ENCODE measurements around the gene SLX9. TPM values are rescaled to one million over a fixed set of nuclear protein-coding genes. Genes with fewer than 3 reads are reported as not detected.
A peak's percentile ranks its signal among the peaks of the same experiment; 100 is the strongest.

The SLX9 gene
- total and polyA plus RNA-seq, 7 experiments from 2014 or later, result 13.2 to 46.4 (median 19.2) TPM

GRCh38 chr21:44948426-44949120, 8.7 kb downstream of the SLX9 start:
- Histone ChIP-seq H3K36me3 (ENCODE audit: control insufficient read depth in 2 of 3, insufficient read depth in 3 of 3, low read length in 3 of 3) (peaks cover 0 to 75% (median 12%) of the 10 kb centered on the region in 3 experiments), H3K4me3 (ENCODE audit: low read length) (no peak overlapping the region), H3K9me3 (ENCODE audit: control insufficient read depth in 2 of 3, low read length in 3 of 3) (no peaks in the 10 kb centered on the region), H3K27ac (ENCODE audit: low read depth, low read length) (no peak overlapping the region), H3K4me1 (ENCODE audit: control insufficient read depth in 2 of 2, insufficient read depth in 2 of 2, low read length in 2 of 2) (peaks cover 6 to 8% of the 10 kb centered on the region in 2 donors), H3K27me3 (ENCODE audit: control insufficient read depth in 2 of 2, insufficient read depth in 2 of 2, low read length in 2 of 2) (no peaks in the 10 kb centered on the region)
- CTCF ChIA-PET, result interaction anchor here (0.6 to 10.0 kb wide), 6 partner anchors 22 to 193 kb away, joined by 3 to 189 read pairs (median 6); no protein-coding TSS in a partner anchor
- Mint-ChIP-seq H3K9me3 (no peaks in the 10 kb centered on the region), H3K27ac (no peak overlapping the region), H3K36me3 (peaks cover 0 to 14% (median 3%) of the 10 kb centered on the region in 5 donors), H3K27me3 (no peaks in the 10 kb centered on the region), H3K4me3 (no peak overlapping the region), H3K4me1 (peaks cover 0 to 28% (median 21%) of the 10 kb centered on the region in 7 donors)
- ATAC-seq, result no peak
- POLR2A ChIA-PET, result interaction anchor here (0.9 to 1.1 kb wide), 2 partner anchors 178 to 188 kb away, joined by 3 read pairs; no protein-coding TSS in a partner anchor
- DNase-seq, result no peak
- intact Hi-C loops (cut with micrococcal nuclease), result loop anchor here (1.0 to 10.0 kb wide), 4 partner anchors 180 to 491 kb away; no protein-coding TSS in a partner anchor

GRCh38 chr21:44949161-44949778, 9.4 kb downstream of the SLX9 start:
- Mint-ChIP-seq H3K36me3 (peaks cover 0 to 9% (median 3%) of the 10 kb centered on the region in 5 donors), H3K9me3 (no peaks in the 10 kb centered on the region), H3K4me3 (peak overlapping the region in 2 of 10 donors; percentile 20 to 23), H3K27me3 (no peaks in the 10 kb centered on the region), H3K27ac (peak overlapping the region in 1 of 9 donors; percentile 48), H3K4me1 (peaks cover 0 to 24% (median 18%) of the 10 kb centered on the region in 7 donors)
- H3K36me3 ChIP-seq (ENCODE audit: control insufficient read depth in 2 of 3, insufficient read depth in 3 of 3, low read length in 3 of 3), result peaks cover 0 to 75% (median 5%) of the 10 kb centered on the region in 3 experiments
- peak; percentile 4 for ATAC-seq
- no peak overlapping the region for H3K27ac ChIP-seq (ENCODE audit: low read depth, low read length)
- H3K9me3 ChIP-seq (ENCODE audit: control insufficient read depth in 2 of 3, low read length in 3 of 3), result no peaks in the 10 kb centered on the region
- intact Hi-C loops (cut with micrococcal nuclease), result loop anchor here (1.0 to 10.0 kb wide), 4 partner anchors 179 to 490 kb away; no protein-coding TSS in a partner anchor
- no peak overlapping the region for H3K4me3 ChIP-seq (ENCODE audit: low read length)
- peaks cover 6 to 8% of the 10 kb centered on the region in 2 donors for H3K4me1 ChIP-seq (ENCODE audit: control insufficient read depth in 2 of 2, insufficient read depth in 2 of 2, low read length in 2 of 2)
- no peaks in the 10 kb centered on the region for H3K27me3 ChIP-seq (ENCODE audit: control insufficient read depth in 2 of 2, insufficient read depth in 2 of 2, low read length in 2 of 2)
- POLR2A ChIA-PET, result interaction anchor here (0.9 to 1.1 kb wide), 3 partner anchors 9 to 179 kb away, joined by 3 to 6 read pairs (median 3); no protein-coding TSS in a partner anchor
- DNase-seq, result no peak
- CTCF ChIA-PET, result interaction anchor here (0.6 to 10.0 kb wide), 15 partner anchors 9 to 438 kb away, joined by 3 to 189 read pairs (median 5); partner anchors contain the start of gene SLX9

- Histone ChIP-seq H3K4me3 (ENCODE audit: low read length) (no peak overlapping the region), H3K9me3 (ENCODE audit: control insufficient read depth in 2 of 3, low read length in 3 of 3) (no peaks in the 10 kb centered on the region), H3K36me3 (ENCODE audit: control insufficient read depth in 2 of 3, insufficient read depth in 3 of 3, low read length in 3 of 3) (peaks cover 0 to 73% (median under 1%) of the 10 kb centered on the region in 3 experiments), H3K4me1 (ENCODE audit: control insufficient read depth in 2 of 2, insufficient read depth in 2 of 2, low read length in 2 of 2) (peaks cover 6 to 8% of the 10 kb centered on the region in 2 donors), H3K27me3 (ENCODE audit: control insufficient read depth in 2 of 2, insufficient read depth in 2 of 2, low read length in 2 of 2) (no peaks in the 10 kb centered on the region), H3K27ac (ENCODE audit: low read depth, low read length) (no peak overlapping the region)
- ChIA-PET POLR2A (interaction anchor here (1.0 to 1.8 kb wide), 3 partner anchors 9 to 179 kb away, joined by 3 to 6 read pairs (median 4); no protein-coding TSS in a partner anchor), CTCF (interaction anchor here (0.6 to 10.0 kb wide), 20 partner anchors 10 to 1021 kb away, joined by 3 to 189 read pairs (median 5); partner anchors contain the start of gene SLX9)
- Mint-ChIP-seq H3K9me3 (no peaks in the 10 kb centered on the region), H3K4me3 (peak overlapping the region in 1 of 10 donors; percentile 20), H3K27ac (peak overlapping the region in 1 of 9 donors; percentile 48), H3K27me3 (no peaks in the 10 kb centered on the region), H3K36me3 (peaks cover 0 to 5% (median 3%) of the 10 kb centered on the region in 5 donors), H3K4me1 (peaks cover 0 to 23% (median 16%) of the 10 kb centered on the region in 7 donors)
- intact Hi-C loops (cut with micrococcal nuclease), result loop anchor here (1.0 to 10.0 kb wide), 4 partner anchors 179 to 490 kb away; no protein-coding TSS in a partner anchor
- DNase-seq, result peak; percentile 57 to 85 (median 71)
- ATAC-seq, result peak; percentile 92
Measured at GRCh38 chr21:44949779-44950198, 10.0 kb downstream of the SLX9 start.

- no peak for ATAC-seq
- no peaks in the 10 kb centered on the region for H3K9me3 ChIP-seq (ENCODE audit: control insufficient read depth in 2 of 3, low read length in 3 of 3)
- peaks cover 0 to 71% (median 0%) of the 10 kb centered on the region in 3 experiments for H3K36me3 ChIP-seq (ENCODE audit: control insufficient read depth in 2 of 3, insufficient read depth in 3 of 3, low read length in 3 of 3)
- no peak for DNase-seq
- peaks cover 6 to 8% of the 10 kb centered on the region in 2 donors for H3K4me1 ChIP-seq (ENCODE audit: control insufficient read depth in 2 of 2, insufficient read depth in 2 of 2, low read length in 2 of 2)
- ChIA-PET CTCF (interaction anchor here (0.6 to 10.0 kb wide), 16 partner anchors 13 to 1020 kb away, joined by 3 to 189 read pairs (median 5); no protein-coding TSS in a partner anchor), POLR2A (interaction anchor here (1.0 to 1.8 kb wide), 3 partner anchors 10 to 178 kb away, joined by 3 to 6 read pairs (median 4); no protein-coding TSS in a partner anchor)
- intact Hi-C loops (cut with micrococcal nuclease), result no loop called here
- no peaks in the 10 kb centered on the region for H3K27me3 ChIP-seq (ENCODE audit: control insufficient read depth in 2 of 2, insufficient read depth in 2 of 2, low read length in 2 of 2)
- Mint-ChIP-seq H3K27ac (no peak overlapping the region), H3K27me3 (no peaks in the 10 kb centered on the region), H3K4me1 (peaks cover 2 to 24% (median 15%) of the 10 kb centered on the region in 7 donors), H3K9me3 (no peaks in the 10 kb centered on the region), H3K36me3 (peaks cover 0 to 6% (median 3%) of the 10 kb centered on the region in 5 donors), H3K4me3 (no peak overlapping the region)
- H3K4me3 ChIP-seq (ENCODE audit: low read length), result no peak overlapping the region
- H3K27ac ChIP-seq (ENCODE audit: low read depth, low read length), result no peak overlapping the region
Measured at GRCh38 chr21:44950351-44950750, 10.5 kb downstream of the SLX9 start.

DNA sequence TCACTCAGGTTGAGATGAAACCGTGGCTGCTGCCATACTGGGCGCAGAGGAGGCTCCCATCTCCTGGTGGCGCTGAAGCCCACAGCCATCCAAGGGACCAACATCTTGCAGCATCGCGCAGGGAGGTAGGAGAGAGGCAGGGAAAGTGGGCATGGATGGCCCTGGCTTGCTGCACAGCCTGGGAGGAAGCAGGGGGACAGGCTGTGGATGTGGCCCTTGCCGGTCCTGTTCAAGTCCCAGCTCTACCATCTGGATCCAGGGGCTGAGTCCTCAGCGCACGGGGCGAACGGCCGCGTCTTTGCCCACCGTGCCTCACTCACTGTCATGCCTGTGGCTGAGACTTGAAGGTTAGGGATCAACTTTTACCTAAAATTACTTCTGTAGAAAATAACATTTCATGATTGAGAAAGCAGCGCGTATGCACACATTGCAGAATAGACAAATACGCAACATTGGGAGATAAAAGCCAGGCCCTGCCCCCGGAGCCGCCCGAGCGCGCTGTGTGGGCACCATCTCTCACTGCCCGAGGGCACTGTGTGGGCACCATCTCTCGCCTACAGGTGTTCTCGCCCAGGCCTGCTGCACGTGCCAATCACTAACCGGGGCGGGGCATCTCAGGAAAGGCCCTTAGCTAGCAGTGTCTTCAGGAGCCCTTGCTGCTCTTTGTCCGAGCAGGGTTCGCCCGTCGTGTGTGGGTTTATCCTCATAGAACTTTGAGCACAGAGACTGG, 11.5 kb downstream of the SLX9 start:
- Mint-ChIP-seq H3K36me3 (peaks cover 0 to 15% (median 6%) of the 10 kb centered on the region in 5 donors), H3K4me3 (no peak overlapping the region)
- intact Hi-C loops (cut with micrococcal nuclease), result no loop called here

More for the DNA sequence above, 11.5 kb downstream of the SLX9 start:
- ATAC-seq, result no peak
- no peak overlapping the region for H3K27ac ChIP-seq (ENCODE audit: low read depth, low read length)
- H3K9me3 Mint-ChIP-seq, result no peaks in the 10 kb centered on the region
- ChIA-PET POLR2A (interaction anchor here (1.8 kb wide), 1 partner anchor 174 kb away, joined by 4 read pairs; no protein-coding TSS in a partner anchor), CTCF (interaction anchor here (1.6 to 10.0 kb wide), 3 partner anchors 177 to 186 kb away, joined by 6 to 189 read pairs (median 63); no protein-coding TSS in a partner anchor)
- H3K27ac Mint-ChIP-seq, result no peak overlapping the region
- H3K27me3 ChIP-seq (ENCODE audit: control insufficient read depth in 2 of 2, insufficient read depth in 2 of 2, low read length in 2 of 2), result no peaks in the 10 kb centered on the region
- H3K4me1 Mint-ChIP-seq, result peaks cover 8 to 21% (median 12%) of the 10 kb centered on the region in 7 donors
- no peak for DNase-seq
- no peaks in the 10 kb centered on the region for H3K9me3 ChIP-seq (ENCODE audit: control insufficient read depth in 2 of 3, low read length in 3 of 3)
- H3K4me1 ChIP-seq (ENCODE audit: control insufficient read depth in 2 of 2, insufficient read depth in 2 of 2, low read length in 2 of 2), result peaks cover 6 to 8% of the 10 kb centered on the region in 2 donors
- H3K36me3 ChIP-seq (ENCODE audit: control insufficient read depth in 2 of 3, insufficient read depth in 3 of 3, low read length in 3 of 3), result peaks cover 0 to 76% (median 0%) of the 10 kb centered on the region in 3 experiments
- no peak overlapping the region for H3K4me3 ChIP-seq (ENCODE audit: low read length)
- H3K27me3 Mint-ChIP-seq, result no peaks in the 10 kb centered on the region
